BJ (cell line): ENCODE results near the gene EFCAB8. TPM values are rescaled to one million over a fixed set of nuclear protein-coding genes. Genes with fewer than 3 reads are reported as not detected.

Experiments
- CTCF ChIA-PET: fragments of 350-600 bp; formaldehyde crosslinking; extraction: SDS; loops from one replicate; lab custom pipeline; 2021; ENCODE audit warnings: antibody characterized with exemption, inconsistent platforms; lab: Yijun Ruan, JAX
- POLR2A ChIA-PET: fragments of 300-600 bp; sonication (Branson Sonifier 250); formaldehyde crosslinking; extraction: SDS; loops from one replicate; lab custom pipeline; 2021; ENCODE audit warnings: antibody characterized with exemption; lab: Charles Lee
- DNase-seq: peaks from one replicate; pipeline ENCODE4 v3.0.0-alpha.2; 2011; ENCODE audit warnings: low read depth
- H3K27me3 ChIP-seq: 2 replicates; pipeline ENCODE4 v1.6.0; 2011; ENCODE audit warnings: low read length; ENCODE audit not compliant: control insufficient read depth, insufficient read depth
- H3K36me3 ChIP-seq: 2 replicates; pipeline ENCODE4 v1.5.1; 2011; ENCODE audit warnings: low read length; ENCODE audit not compliant: control insufficient read depth, insufficient read depth
- H3K4me3 ChIP-seq: 2 replicates; pipeline ENCODE4 v1.5.1; 2011; ENCODE audit warnings: low read depth, mild to moderate bottlenecking, control low read depth, low read length
- polyA plus RNA-seq: library from polyadenylated mRNA; depleted of rRNA; stranded (reverse); fragments of >200 nt; gene quantifications from 2 replicates; pipeline ENCODE4 v1.2.3, GENCODE V29; 2011
- TF ChIP-seq, protein P1 (sequence below): IDR thresholded peaks from 2 replicates; pipeline ENCODE4 v1.5.1; 2011; ENCODE audit warnings: low read depth, mild to moderate bottlenecking, control low read depth, inconsistent platforms, low read length, moderate library complexity; ENCODE audit not compliant: insufficient read depth

Gene EFCAB8
- polyA plus RNA-seq, 1 experiment, result not detected

- Histone ChIP-seq H3K27me3 (0 out of 2 replicates have a peak, but pooled peaks cover 1% of the 10 kb centered on the region), H3K36me3 (no peaks in the 10 kb centered on the region), H3K4me3 (no peak overlapping the region)
- CTCF ChIA-PET, result interaction anchor here (1.6 kb wide), 1 partner anchor 13 kb away, joined by 7 read pairs; no protein-coding TSS in a partner anchor
- POLR2A ChIA-PET, result no interaction called here
- no peak for DNase-seq
- TF ChIP-seq, protein P1, sequence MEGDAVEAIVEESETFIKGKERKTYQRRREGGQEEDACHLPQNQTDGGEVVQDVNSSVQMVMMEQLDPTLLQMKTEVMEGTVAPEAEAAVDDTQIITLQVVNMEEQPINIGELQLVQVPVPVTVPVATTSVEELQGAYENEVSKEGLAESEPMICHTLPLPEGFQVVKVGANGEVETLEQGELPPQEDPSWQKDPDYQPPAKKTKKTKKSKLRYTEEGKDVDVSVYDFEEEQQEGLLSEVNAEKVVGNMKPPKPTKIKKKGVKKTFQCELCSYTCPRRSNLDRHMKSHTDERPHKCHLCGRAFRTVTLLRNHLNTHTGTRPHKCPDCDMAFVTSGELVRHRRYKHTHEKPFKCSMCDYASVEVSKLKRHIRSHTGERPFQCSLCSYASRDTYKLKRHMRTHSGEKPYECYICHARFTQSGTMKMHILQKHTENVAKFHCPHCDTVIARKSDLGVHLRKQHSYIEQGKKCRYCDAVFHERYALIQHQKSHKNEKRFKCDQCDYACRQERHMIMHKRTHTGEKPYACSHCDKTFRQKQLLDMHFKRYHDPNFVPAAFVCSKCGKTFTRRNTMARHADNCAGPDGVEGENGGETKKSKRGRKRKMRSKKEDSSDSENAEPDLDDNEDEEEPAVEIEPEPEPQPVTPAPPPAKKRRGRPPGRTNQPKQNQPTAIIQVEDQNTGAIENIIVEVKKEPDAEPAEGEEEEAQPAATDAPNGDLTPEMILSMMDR, result no peak
These were observed 29.9 kb downstream of the EFCAB8 start for GRCh38 chr20:32888636-32889035.

- Histone ChIP-seq H3K4me3 (no peak overlapping the region), H3K27me3 (0 out of 2 replicates have a peak, but pooled peaks cover 1% of the 10 kb centered on the region), H3K36me3 (no peaks in the 10 kb centered on the region)
- DNase-seq, result no peak
- ChIA-PET POLR2A (no interaction called here), CTCF (interaction anchor here (1.6 kb wide), 1 partner anchor 13 kb away, joined by 7 read pairs; no protein-coding TSS in a partner anchor)
- TF ChIP-seq, protein P1, result no peak
These were observed 30.6 kb downstream of the EFCAB8 start for GRCh38 chr20:32889281-32889680.

- TF ChIP-seq, protein P1, result no peak
- H3K4me3 ChIP-seq, result no peak overlapping the region
- DNase-seq, result no peak
- H3K36me3 ChIP-seq, result no peaks in the 10 kb centered on the region
- ChIA-PET POLR2A (no interaction called here), CTCF (interaction anchor here (1.3 kb wide), 1 partner anchor 408 kb away, joined by 3 read pairs; no protein-coding TSS in a partner anchor)
- no peaks in the 10 kb centered on the region for H3K27me3 ChIP-seq
These were observed 32.8 kb downstream of the EFCAB8 start for GRCh38 chr20:32891491-32891890.

GRCh38 chr20:32891926-32892660 lies 33.4 kb downstream of the EFCAB8 start:
- no peak overlapping the region for H3K4me3 ChIP-seq
- H3K36me3 ChIP-seq, result no peaks in the 10 kb centered on the region
- CTCF ChIA-PET, result interaction anchor here (1.3 kb wide), 1 partner anchor 408 kb away, joined by 3 read pairs; no protein-coding TSS in a partner anchor
- no peak for DNase-seq
- POLR2A ChIA-PET, result no interaction called here
- no peaks in the 10 kb centered on the region for H3K27me3 ChIP-seq
- TF ChIP-seq, protein P1, result no peak

- no peaks in the 10 kb centered on the region for H3K27me3 ChIP-seq
- POLR2A ChIA-PET, result no interaction called here
- no peak overlapping the region for H3K4me3 ChIP-seq
- CTCF ChIA-PET, result interaction anchor here (0.6 to 1.9 kb wide), 4 partner anchors 78 to 151 kb away, joined by 3 to 7 read pairs (median 5); no protein-coding TSS in a partner anchor
- H3K36me3 ChIP-seq, result no peaks in the 10 kb centered on the region
- no peak for DNase-seq
- TF ChIP-seq, protein P1, result no peak
These were observed 34.7 kb downstream of the EFCAB8 start for GRCh38 chr20:32893263-32894025.
